GM19240 (cell line): ENCODE measurements around the gene CEP350.
A peak's percentile ranks its signal among the peaks of the same experiment; 100 is the strongest.
"Not testable (repeated sequence)": the region's sequence is repeated elsewhere in the genome, so short reads cannot be mapped to it uniquely, and the experiment has no call there.

Source experiments
- DNase-seq: peaks from one replicate; pipeline ENCODE4 v3.0.0; 2011; ENCODE audit warnings: low spot score; ENCODE audit not compliant: insufficient read length

The CEP350 gene

DNA sequence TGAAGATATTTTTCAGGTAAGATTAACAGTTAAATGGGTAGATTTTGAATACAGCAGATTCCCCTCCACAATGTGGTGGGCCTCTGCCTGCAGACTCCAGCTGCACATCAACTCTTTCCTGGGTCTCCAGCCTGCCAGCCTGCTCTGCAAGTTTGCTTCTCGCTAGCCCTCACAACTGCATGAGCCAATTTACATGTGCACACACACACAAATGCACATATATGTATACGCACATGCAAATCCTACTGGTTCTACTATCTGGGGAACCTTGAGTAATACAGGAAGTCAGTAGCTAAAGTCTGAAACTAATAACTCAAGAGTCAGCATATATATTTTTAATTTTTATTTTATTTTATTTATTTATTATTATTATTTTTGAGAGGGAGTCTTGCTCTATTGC, 165.2 kb downstream of the CEP350 start:
- DNase-seq: no peak

DNA sequence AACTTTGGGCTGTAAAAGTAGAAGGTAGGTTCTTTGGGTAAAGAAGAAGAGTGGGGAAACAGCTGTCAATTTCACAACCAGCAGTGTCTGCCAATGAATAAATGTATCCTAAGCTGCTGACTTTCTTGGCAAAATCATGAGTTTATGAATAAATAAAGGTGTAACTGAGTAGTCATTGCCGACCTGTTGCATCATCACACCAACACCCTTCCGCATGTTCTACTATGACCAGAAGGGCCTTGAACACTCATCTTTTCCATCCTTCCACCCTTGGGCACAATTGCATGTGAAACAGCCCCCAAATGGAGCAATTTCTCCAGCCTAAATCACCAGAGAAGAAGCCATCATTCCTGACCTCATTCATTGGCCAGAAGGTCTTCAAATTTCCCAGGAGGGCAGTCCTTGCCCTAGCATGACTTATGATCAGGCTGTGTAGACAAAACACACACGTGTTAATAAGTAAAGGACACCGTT, 168.9 kb downstream of the CEP350 start:
- DNase-seq: no peak

DNA sequence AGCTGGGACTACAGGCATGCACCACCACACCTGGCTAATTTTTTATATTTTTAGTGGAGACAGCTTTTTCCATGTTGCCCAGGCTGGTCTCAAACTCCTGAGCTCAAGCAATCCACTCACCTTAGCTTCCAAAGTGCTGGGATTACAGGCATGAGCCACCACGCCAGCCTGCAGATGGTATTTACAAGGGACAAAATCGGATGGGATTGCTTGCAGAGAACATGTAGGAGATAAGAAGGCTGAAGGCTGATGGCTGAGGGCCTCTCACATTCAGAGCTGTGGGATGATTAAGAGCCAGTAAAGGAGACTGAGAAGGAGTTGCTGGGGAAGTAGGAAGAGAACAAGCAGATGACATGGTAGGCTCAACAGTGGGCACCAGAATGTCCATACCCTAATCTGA, 176.0 kb downstream of the CEP350 start:
- no peak for DNase-seq

DNA sequence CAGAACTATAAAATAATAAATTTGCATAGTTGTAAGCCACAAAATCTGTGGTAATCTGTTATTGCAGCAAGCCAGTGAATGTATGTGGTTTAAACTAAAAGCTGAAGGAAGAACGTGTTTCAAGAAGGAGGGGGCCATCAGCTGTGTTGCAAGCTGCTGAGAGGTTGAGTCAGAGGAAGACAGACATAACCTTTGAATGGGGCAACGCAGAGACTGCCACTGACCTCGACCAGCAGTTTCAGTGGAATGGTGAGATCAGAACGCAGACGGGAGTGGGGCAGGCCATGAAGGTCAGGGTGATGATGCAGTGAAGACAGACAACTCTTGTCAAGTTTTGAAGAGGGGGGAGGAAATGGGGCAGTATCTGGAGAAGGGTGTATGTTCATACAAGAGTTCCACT, 176.9 kb downstream of the CEP350 start:
- no peak for DNase-seq

DNA sequence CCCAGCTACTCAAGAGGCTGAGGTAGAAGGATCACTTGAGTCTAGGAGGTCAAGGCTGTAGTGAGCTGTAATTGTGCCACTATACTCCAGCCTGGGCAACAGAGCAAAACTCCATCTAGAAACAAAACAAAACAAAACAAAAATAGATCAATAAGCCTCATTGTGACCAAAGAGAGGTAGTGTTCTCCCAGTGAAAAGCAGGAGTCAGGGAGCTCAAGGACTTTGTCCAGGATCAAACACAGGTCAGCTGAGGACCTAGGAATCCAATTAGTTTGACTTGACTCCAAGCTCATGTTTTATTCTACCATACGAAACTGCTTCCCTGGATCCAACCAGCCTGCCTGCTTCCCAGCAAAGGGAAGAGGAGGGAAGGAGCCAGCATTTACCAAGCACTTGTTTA, 178.6 kb downstream of the CEP350 start:
- no peak for DNase-seq

DNA sequence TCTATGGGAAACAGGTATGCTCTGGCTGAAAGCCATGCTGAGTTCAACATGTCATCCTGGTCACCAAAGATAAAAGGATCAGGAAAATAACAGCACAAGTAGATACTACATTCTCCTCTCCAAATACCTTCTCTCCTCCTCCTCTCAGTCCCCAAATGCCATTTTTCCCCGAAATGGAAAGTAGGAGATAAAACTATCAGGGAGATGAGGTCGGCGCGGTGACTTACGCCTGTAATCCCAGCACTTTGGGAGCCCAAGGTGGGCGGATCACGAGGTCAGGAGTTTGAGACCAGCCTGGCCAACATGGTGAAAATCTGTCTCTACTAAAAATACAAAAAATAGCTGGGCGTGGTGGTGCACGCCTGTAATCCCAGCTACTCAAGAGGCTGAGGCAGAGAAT, 179.1 kb downstream of the CEP350 start:
- not testable (repeated sequence) for DNase-seq

DNA sequence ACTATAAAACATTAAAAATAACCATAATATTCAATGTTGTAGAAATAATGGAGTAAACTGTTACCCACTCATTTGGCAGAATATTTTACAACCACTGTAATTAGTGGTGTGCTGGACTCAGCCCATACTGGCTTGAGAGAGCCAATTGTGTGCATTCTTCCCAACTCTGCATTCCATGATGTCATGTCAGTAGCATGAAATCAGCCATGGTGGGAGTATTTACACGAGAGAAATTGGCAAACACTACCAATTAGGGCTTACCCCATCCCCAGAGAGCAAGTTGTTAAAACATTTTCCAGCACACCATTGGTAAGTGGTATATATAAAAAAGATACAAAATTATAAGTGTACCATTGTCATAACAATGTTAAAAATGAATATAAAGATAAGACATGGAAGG, 180.9 kb downstream of the CEP350 start:
- no peak for DNase-seq

DNA sequence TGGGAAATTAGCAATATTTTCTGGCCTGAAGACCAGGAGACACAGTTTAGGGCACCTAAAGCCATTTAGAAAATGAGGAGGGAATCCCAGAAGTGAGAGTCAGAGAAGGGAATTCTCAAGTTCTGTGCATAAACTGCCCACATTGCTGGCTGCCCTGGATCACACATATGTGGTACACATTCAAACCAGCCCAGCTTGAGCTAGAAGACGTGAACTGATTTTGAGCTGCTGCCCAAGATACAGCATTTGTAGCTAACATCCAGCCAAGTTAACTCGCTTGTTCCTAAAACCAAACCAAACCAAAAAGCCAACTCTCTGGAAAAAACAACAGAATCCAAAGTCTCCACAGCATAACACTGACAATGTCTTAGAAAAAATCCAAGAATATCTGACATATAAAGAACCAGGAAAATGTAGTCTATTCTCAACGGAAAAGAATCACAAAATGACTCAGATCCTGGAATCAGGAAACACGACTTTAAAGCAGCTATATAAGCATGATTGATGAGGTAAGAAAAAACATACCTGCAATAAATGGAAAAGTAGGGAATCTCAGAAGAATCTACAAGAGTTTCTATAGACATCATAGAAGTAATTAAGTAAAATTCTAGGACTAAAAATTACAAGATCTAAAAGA, 181.8 kb downstream of the CEP350 start:
- no peak for DNase-seq

DNA sequence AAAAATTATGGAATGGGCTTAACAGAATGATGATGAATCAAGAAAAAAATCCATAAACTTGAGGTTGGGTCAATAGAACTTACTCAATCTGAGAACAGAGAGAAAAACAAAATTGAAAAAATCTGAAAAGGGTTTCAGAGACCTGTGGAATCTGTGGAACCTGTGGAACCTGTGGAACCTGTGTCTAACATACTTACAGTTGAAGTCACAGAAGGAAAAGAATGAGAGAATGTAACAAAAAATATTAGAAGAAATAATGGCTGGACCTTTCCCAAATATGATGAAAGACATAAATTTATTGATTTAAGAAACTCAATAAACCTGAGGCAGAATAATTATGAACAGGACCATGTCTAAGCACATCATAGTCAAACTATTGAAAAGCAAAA, 182.4 kb downstream of the CEP350 start:
- DNase-seq: no peak

DNA sequence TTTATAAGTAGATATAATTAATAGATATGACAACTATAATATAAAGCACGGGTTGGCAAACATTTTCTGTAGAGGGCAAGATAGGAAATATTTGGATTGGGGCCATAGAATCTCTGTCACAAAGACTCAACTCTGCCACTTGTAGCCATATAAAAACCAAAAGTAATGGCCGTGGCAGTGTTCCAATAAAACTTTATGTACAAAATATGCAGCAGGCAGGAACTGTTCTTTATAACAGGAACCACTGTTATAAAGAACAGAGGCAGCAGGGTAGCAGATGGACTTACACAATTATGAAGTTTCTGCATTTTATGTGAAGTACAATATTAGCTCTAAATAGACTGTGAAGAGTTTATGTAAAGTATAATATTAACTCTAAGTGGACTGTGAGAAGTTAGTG, 183.2 kb downstream of the CEP350 start:
- DNase-seq: no peak

DNA sequence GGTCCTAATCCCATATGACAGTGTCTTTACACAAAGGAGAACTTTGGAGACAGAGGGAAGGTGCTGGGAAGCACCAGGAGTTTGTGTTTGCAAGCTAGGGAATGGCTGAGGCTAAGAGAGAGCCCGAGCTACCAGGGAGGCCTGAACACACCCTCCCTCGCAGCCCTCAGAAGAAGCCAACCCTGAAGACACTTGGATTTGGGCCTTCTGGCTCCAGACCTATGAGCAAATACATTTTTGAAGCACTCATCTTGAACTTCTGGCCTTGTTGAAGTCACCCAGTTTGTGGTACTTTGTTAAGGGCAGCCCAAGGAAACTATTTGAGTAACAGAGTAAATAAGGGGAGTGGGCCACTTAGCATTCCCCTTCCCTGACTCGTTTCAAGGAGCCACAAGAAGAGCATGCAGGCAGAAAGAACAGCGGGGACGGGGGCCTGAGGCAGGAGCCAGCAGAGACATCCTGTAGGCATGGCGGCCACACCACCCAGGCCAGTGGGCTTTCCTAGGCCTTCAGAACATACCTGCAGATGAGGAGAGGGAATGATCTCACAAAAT, 186.8 kb downstream of the CEP350 start:
- DNase-seq: no peak

DNA sequence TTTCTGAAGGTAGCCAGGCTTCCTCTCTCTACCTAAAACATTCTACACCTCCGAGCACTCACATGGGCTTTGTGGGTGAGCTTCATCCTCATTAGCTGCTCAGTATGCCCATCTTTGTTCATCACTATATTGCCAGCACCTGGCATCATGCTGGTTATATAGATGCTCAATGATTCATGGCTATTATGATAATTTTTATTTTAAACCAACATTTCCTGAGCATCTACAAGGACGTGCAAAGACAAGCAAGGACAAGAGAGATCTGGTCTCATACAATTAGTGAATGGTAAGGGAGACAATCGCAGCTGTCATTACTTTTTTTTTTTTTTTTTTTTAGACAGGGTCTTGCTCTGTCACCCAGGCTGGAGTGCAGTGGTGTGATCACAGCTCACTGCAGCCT, 188.7 kb downstream of the CEP350 start:
- DNase-seq: no peak

DNA sequence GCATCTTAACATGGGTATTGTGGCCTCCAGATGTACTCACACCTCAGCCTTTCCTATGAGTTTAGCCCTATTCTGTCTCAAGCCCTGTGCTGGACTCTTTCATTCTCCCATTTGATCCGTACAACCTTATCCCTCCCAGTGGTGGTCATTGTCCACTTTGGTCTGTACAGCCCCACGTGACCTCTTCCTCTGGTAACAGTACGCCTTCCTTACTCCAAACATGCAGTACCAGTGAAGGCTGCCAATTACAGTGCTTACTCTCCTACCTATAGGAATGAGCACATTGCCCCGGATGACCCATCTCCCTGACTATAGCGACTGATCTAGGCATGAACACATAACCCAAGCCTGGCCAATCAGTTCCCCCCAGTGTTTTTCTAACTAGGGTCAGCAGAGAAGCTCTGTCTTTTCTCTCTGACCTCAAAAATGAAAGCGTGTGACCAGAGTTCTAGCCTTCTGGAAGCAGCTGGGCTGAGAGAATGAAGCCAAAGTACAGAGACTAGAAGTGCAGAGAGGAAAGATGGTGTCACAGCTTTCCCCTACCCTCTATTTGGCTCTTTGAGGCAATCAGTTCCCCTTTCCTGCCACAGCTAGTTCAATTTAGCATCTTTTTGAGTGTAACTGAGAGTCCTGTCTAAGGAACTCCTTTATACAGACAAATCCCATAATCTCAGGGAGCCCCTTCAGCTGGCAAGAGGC, 190.2 kb downstream of the CEP350 start:
- DNase-seq: no peak

DNA sequence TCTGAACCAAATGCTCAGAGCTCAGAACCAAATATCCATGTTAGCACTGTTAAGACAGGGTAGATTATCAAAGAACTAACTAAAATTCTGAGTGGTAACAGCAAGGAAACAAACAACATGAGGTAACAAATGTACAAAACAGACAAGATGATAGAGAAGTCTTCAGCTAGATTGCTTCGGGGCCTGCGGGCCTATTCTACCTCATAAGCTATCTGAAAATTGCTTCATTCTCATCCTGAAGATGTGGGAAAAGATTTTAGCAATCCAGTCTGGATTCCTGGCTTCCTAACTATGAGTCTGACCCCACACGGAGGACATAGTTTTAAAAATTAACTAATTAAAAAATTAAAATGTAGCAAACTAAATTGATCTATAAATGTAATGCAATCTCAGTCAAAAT, 190.8 kb downstream of the CEP350 start:
- no peak for DNase-seq

DNA sequence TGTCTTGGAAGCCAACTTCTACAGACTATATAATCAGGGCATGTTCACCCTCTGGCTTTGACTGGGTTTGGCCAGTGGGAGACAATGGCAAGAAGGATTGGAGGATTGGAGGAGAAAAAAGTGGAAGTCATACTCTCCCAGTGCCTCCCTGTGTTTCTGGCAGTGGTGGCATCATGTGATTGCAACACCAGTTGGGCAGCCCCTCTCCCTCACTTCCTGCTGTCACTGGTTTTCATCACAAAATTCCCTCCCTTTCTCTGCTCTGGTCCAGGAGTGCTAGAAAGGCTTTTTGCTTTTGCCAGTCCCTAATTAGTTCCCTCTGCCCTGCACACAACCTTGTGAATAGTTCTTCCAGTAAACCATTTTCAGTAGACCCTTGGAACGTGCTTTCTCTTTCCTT, 196.4 kb downstream of the CEP350 start:
- no peak for DNase-seq

DNA sequence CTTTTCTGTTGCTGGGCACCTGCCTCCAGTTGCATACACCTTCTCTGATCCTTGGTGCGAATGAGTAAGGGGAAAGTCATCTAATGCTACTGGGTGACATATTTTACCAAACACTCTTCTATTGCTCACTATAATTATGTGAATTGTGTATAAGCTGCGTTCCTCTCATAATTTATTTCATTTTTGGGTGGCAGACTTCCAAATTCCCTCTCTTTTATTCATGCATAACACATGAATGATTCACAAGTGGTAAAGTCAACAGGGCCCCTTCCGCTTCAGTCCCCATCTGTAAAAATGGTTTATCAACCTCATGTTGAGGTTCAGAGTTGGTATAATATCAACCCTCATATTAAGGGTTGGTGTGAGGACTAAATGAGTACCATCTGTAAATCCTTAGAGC, 196.9 kb downstream of the CEP350 start:
- no peak for DNase-seq

DNA sequence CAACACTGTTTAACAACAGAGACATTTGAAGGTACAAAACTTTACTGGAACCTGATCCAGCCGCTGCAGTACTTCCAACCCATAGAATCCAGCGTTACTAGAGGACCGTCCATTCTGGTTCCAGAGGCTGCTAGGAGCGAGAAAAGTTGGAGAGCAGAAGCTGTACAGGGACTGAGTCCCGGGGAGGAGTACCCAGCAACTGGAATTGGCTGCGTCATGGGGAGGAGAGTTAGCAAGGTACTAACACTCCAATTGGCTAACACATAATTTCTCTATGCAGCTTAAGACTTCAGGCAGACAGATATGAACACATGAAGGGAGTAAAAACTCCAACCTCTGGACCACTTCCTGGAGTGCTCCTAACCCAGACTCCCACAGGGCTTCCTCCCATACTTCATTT, 198.0 kb downstream of the CEP350 start:
- DNase-seq: no peak

DNA sequence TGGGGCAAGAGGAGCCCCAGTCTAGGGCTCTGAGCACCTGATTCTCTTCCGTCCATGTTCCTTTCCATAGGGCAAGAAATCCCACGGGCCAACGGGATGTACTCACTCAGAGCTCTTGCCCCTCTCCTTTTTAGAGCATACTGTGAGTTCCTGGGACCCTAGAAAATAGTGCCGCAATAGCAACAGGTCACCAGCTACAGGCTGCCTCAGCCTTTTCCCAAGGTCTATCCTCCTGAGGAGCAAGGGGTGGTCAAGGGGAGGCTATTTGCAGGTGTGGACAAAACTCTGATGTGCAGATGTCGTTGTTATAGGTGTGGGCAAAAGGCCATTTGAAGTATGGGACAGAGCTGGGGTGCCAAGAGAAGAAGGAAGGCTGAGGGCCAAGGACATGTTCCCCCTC, 198.4 kb downstream of the CEP350 start:
- DNase-seq: no peak

DNA sequence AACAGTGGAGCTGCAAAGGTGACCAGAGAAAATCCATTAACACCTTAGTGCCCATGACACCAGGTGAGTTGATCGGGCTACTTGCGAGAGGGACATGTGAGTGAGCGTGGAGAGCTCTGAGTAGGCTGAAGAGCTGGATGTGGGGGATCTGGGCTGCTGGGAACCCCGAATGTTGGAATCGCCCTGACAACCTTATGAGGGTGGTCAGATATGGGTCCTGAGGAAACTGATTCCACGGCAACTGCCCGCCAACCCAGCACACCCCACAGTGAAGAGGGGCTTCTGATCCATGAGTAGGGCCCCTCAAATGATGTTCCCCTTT, 199.4 kb downstream of the CEP350 start:
- DNase-seq: no peak

DNA sequence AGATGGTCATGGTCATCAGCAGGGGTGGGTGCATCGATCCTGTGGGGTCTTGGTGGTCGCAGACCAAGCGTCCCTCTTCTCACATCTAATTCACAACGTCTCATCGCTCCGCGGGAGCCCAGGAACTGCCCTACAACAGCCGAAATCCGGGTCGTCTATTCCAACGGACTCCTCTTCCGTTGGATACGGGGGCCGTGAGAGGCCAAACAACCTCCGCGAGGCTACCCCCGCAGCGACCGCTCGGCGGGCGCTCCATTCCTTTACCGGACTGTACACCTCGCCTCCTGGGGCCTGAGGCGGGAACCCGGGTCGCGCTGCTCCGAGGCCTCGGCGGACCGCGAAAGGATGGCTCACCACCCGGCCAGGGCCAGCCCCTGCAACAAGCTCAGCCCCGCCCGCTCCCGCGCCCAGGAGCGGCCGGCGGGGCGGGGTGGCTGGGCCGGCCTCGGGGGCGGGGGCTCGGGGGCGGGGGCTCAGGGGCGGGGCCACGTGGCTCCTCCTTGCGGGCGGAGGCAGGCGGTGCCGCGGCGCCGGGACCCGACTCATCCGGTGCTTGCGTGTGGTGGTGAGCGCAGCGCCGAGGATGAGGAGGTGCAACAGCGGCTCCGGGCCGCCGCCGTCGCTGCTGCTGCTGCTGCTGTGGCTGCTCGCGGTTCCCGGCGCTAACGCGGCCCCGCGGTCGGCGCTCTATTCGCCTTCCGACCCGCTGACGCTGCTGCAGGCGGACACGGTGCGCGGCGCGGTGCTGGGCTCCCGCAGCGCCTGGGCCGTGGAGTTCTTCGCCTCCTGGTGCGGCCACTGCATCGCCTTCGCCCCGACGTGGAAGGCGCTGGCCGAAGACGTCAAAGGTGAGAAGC, 199.9 kb downstream of the CEP350 start, which contains the start of gene QSOX1:
Gene QSOX1, plus strand, starts transcription at position 545 of the 857 bp plus-strand sequence. Its CDS starts 39 bp downstream, at position 584.
- DNase-seq: peak; percentile 93

DNA sequence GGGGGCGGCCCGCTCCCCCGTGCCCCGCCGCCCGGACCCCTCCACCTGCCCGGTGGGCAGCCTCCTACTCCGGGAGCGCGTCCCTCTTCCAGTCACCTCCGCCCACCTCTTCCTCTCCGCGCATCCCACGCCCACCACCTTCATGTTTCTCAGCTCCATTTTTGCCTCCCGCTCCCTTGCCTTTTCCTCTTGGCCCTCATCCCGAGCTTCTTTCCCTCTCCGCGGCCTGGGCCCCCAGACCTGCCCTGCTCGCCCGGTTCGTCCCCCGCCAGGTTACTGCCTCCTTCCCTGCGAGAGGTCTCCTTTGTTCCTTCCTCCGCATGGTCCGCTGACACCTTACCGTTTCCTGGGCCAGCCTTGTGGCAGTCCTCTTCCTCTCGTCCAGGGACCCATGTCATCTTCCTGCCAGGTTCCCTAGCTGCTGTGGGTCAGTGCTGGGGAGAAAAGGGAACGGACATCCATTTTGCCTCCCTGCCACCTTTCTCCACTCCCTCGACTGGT, 200.6 kb downstream of the CEP350 start:
- DNase-seq: no peak

DNA sequence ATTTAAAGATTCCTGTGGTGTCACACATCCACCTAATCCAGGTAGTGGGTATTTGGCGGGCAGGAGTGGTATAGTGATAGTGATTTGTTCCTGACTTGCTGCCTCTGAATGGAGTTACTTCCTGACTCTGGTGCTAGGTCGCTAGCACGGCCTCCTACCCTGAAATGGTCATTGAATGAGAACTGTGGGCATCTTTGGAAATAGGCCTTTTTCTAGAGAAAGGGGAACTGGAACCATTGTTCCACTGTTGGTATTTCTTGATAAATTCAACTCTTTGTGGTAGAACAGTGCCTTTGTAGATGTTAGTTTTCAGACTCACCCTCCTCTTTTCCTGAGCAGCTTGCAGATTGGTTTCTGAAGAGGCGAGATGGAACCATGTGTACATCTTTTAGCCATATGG, 201.6 kb downstream of the CEP350 start:
- DNase-seq: no peak
